K562 (cell line): ENCODE data around the gene COX6A1. TPM values are rescaled to one million over a fixed set of nuclear protein-coding genes. Genes with fewer than 3 reads are reported as not detected.

Experiments
- ATAC-seq: fragments of 200-7000 bp; cut with Tn5 transposase; 3 replicates; pipeline ENCODE4 v1.9.1; 2020; ENCODE audit warnings: moderate library complexity
- BruUV-seq: library from RNA; stranded (reverse); fragments of 400-500 nt; replicated peaks from 2 replicates; lab custom pipeline; 2021; lab: Mats Ljungman, UMichigan
- CTCF ChIA-PET: fragments of 300-600 bp; formaldehyde crosslinking; extraction: SDS; loops from one replicate; lab custom pipeline; 2021; ENCODE audit warnings: low intra/inter-chr PET ratio; lab: Yijun Ruan, JAX
- POLR2A ChIA-PET: fragments of 300-600, 350-650 bp; sonication (Branson Sonifier 250); formaldehyde crosslinking; extraction: SDS; loops from one replicate; lab custom pipeline; 2021; ENCODE audit warnings: antibody characterized with exemption, inconsistent platforms; lab: Yijun Ruan, JAX
- DNase-seq, 4 experiments: peaks; one replicate each; pipeline versions ENCODE4 v3.0.0 to v3.0.0-alpha.2; 2011 to 2018; ENCODE audit warnings: low spot score in 3 of 4, mixed read lengths in 3 of 4; ENCODE audit errors: extremely low read depth in 1 of 4
- FAIRE-seq: peaks from 2 replicates; lab custom pipeline; 2011; peaks lifted over from hg19 to GRCh38; lab: Jason Lieb, UNC
- H2AFZ ChIP-seq: 2 replicates; pipeline ENCODE4 v1.6.0; 2011; ENCODE audit warnings: low read depth, low read length, control low read depth, inconsistent platforms
- H3K27ac ChIP-seq: fragments of 200-600 bp; 3 replicates; pipeline ENCODE4 v1.8.0; 2011; ENCODE audit warnings: low read depth, mild to moderate bottlenecking, control low read depth, inconsistent platforms, low read length, moderate library complexity, mixed read lengths; ENCODE audit errors: extremely low read depth
- H3K27me3 ChIP-seq, 2 experiments: fragments of 300-600 bp in 1 of 2; 2 replicates in 1 of 2; 3 replicates in 1 of 2; pipeline versions ENCODE4 v1.6.0 to v1.8.0; 2011; ENCODE audit warnings: inconsistent platforms in 2 of 2, low read length in 2 of 2, mild to moderate bottlenecking in 1 of 2, mixed read lengths in 1 of 2, moderate library complexity in 1 of 2; ENCODE audit not compliant: control insufficient read depth in 2 of 2, insufficient read depth in 2 of 2
- H3K36me3 ChIP-seq: fragments of 300-600 bp; 3 replicates; pipeline ENCODE4 v1.8.0; 2011; ENCODE audit warnings: mild to moderate bottlenecking, low read length, inconsistent platforms; ENCODE audit not compliant: control insufficient read depth, insufficient read depth
- H3K4me1 ChIP-seq, 2 experiments: fragments of 200-600 bp in 1 of 2; replicated peaks in 1 of 2; 2 replicates in 1 of 2; 3 replicates in 1 of 2; pipeline versions ENCODE4 v1.5.1 to v1.8.0; 2011; ENCODE audit warnings: inconsistent platforms in 2 of 2, low read length in 2 of 2, mild to moderate bottlenecking in 1 of 2, mixed read lengths in 1 of 2, moderate library complexity in 1 of 2; ENCODE audit not compliant: control insufficient read depth in 2 of 2, insufficient read depth in 2 of 2
- H3K4me2 ChIP-seq: 2 replicates; pipeline ENCODE4 v1.6.1; 2011; ENCODE audit warnings: low read length, control low read depth, inconsistent platforms, mixed read lengths; ENCODE audit not compliant: insufficient read depth
- H3K4me3 ChIP-seq: fragments of 200-600 bp; sonication (generic), shearing (Covaris generic); 2 replicates; pipeline ENCODE4 v1.5.1; 2016; ENCODE audit warnings: control low read depth, inconsistent platforms
- H3K79me2 ChIP-seq: fragments of 200-600 bp; 3 replicates; pipeline ENCODE4 v1.8.0; 2011; ENCODE audit warnings: low read length, inconsistent platforms; ENCODE audit not compliant: control insufficient read depth, insufficient read depth
- H3K9ac ChIP-seq, 2 experiments: 2 replicates each; pipeline versions ENCODE4 v1.6.0 to v1.6.1; 2011; ENCODE audit warnings: low read depth in 2 of 2, low read length in 2 of 2, control low read depth in 1 of 2, inconsistent platforms in 1 of 2, mild to moderate bottlenecking in 1 of 2, mixed read lengths in 1 of 2; ENCODE audit not compliant: insufficient read depth in 1 of 2
- H3K9me1 ChIP-seq: one replicate; pipeline ENCODE4 v1.6.0; 2011; ENCODE audit warnings: inconsistent platforms, mild to moderate bottlenecking, low read length, moderate library complexity; ENCODE audit not compliant: control insufficient read depth, insufficient read depth
- H3K9me3 ChIP-seq: replicated peaks from 2 replicates; pipeline ENCODE4 v1.5.1; 2011; ENCODE audit warnings: low read depth, low read length, inconsistent platforms; ENCODE audit not compliant: control insufficient read depth, insufficient read depth
- H4K20me1 ChIP-seq: replicated peaks from 2 replicates; pipeline ENCODE4 v1.6.1; 2011; ENCODE audit warnings: low read length, inconsistent platforms, mixed read lengths; ENCODE audit not compliant: control insufficient read depth, insufficient read depth
- ELF2 ChIP-seq: fragments of 250-450 bp; sonication (Bioruptor Pico); IDR thresholded peaks from 2 replicates; pipeline ENCODE4 v1.5.0; 2021; ENCODE audit warnings: mild to moderate bottlenecking
- L3MBTL2 ChIP-seq: fragments of 450-650 bp; IDR thresholded peaks from 2 replicates; pipeline ENCODE4 v1.6.1; 2016; ENCODE audit warnings: mild to moderate bottlenecking, moderate library complexity
- MYNN ChIP-seq, 2 experiments: sonication (generic); formaldehyde crosslinking in 1 of 2; IDR thresholded peaks; 2 replicates each; pipeline versions ENCODE4 v1.5.0 to v1.6.1; 2016 to 2020; ENCODE audit warnings: antibody characterized with exemption in 1 of 2, missing genetic modification reagents in 1 of 2
- SREBF1 ChIP-seq: fragments of 150-350 bp; IDR thresholded peaks from 2 replicates; pipeline ENCODE4 v1.6.1; 2014; ENCODE audit warnings: antibody characterized with exemption, low read depth, low read length, borderline replicate concordance
- THRAP3 ChIP-seq: fragments of 450-650 bp; IDR thresholded peaks from 2 replicates; pipeline ENCODE4 v1.6.1; 2016; ENCODE audit warnings: mild to moderate bottlenecking, inconsistent platforms, borderline replicate concordance
- ZBTB40 ChIP-seq, 2 experiments: fragments of 450-650 bp in 1 of 2; sonication (generic) in 1 of 2; formaldehyde crosslinking in 1 of 2; IDR thresholded peaks; 2 replicates each; pipeline versions ENCODE4 v1.7.1 to v1.9.0; 2016 to 2022; ENCODE audit warnings: inconsistent platforms in 1 of 2, mild to moderate bottlenecking in 1 of 2, missing genetic modification reagents in 1 of 2
- ZNF444 ChIP-seq: fragments of 250-450 bp; sonication (Bioruptor Pico); IDR thresholded peaks from 2 replicates; pipeline ENCODE4 v1.4.0; 2020; ENCODE audit warnings: mild to moderate bottlenecking, moderate library complexity
- WGBS: fragments of 100-300 bp; shearing (Covaris generic); methylation state at CpG from one replicate; pipeline ENCODE4 v1.1.6; 2016; ENCODE audit warnings: low coverage, mixed read lengths; ENCODE audit not compliant: insufficient coverage; ENCODE audit errors: missing lambda C conversion rate; 5-methylcytosine and 5-hydroxymethylcytosine counted together
- in situ Hi-C: fragments of 300-500 bp; cut with MboI; formaldehyde crosslinking; loops from 4 replicates; pipeline ENCODE4 v1.15.0; 2018; ENCODE audit warnings: inconsistent platforms, mixed read lengths
- intact Hi-C: fragments of 100-400 bp; cut with micrococcal nuclease; formaldehyde crosslinking; loops from 2 replicates; pipeline ENCODE4 v1.14.2; 2022
- polyA plus RNA-seq, 8 experiments: library from polyadenylated mRNA; depleted of rRNA in 4 of 8; stranded (reverse) in 5 of 8; unstranded in 3 of 8; fragments of >200 nt; fragmentation: Nextera tagmentation in 2 of 8; fragmentation: Illumina TruSeq in 1 of 8; extraction: Ambion mirVana in 2 of 8; extraction: Trizol in 1 of 8; gene quantifications; 2 replicates each; pipeline versions ENCODE4 v1.2.1 to v1.2.3, GENCODE V29; 2011 to 2014; ENCODE audit warnings: inconsistent platforms in 1 of 8, missing spikeins in 1 of 8
- total RNA-seq, 7 experiments: library from RNA; depleted of rRNA in 6 of 7; stranded (reverse); fragments of >200 nt in 6 of 7; fragmentation: Illumina TruSeq in 2 of 7; extraction: Trizol in 2 of 7; gene quantifications; 2 replicates each; pipeline versions ENCODE4 v1.2.1 to v1.2.3, GENCODE V29; 2011 to 2021; ENCODE audit warnings: low replicate concordance in 1 of 7

COX6A1 gene
- total and polyA plus RNA-seq, 9 of the 15 experiments (the other 6 are each of a cell fraction or from before 2014, with no cell fraction given), result 414 to 4,142 (median 931) TPM

GRCh38 chr12:120403869-120404268, 34.0 kb upstream of the COX6A1 start (continued):
- TF ChIP-seq ZNF444, result no peak

- POLR2A ChIA-PET, result interaction anchor here (0.6 to 1.3 kb wide), 3 partner anchors 10 to 112 kb away, joined by 3 to 6 read pairs (median 4); partner anchors contain the start of gene RNU4-2
- no peaks in the 10 kb centered on the region for H3K79me2 ChIP-seq
- ATAC-seq (peak; percentile 47; the same call in 1 of the 3 replicates), FAIRE-seq (no peak), DNase-seq (peak in 1 of 4 experiments; percentile 14)
- no peak overlapping the region for H3K4me3 ChIP-seq
- WGBS, result 0% methylated on average over 1 of the region's 1 CpG
- H3K4me1 ChIP-seq, result no peaks in the 10 kb centered on the region; a peak in 1 of 5 replicates
- H3K9me1 ChIP-seq, result no peaks in the 10 kb centered on the region
- intact Hi-C loops (no loop called here), in situ Hi-C loops (no loop called here)
- H3K27me3 ChIP-seq, result peaks cover 0 to 13% of the 10 kb centered on the region in 2 experiments; a peak in 3 of 5 replicates
- H3K27ac ChIP-seq, result no peak overlapping the region
- H3K36me3 ChIP-seq, result no peaks in the 10 kb centered on the region
- no peaks in the 10 kb centered on the region; the same call in 1 of the 2 replicates for H3K9me3 ChIP-seq
- H2AFZ ChIP-seq, result no peak overlapping the region
- no peaks in the 10 kb centered on the region for H4K20me1 ChIP-seq
- no peak overlapping the region for H3K4me2 ChIP-seq
- CTCF ChIA-PET, result no interaction called here
- no TSS peak for BruUV-seq
- no peak overlapping the region for H3K9ac ChIP-seq
- TF ChIP-seq MYNN (IDR thresholded peaks at IDR 0.05) (no peak), MYNN (CRISPR knock-in tag; IDR thresholded peaks at IDR 0.05) (no peak), SREBF1 (no peak), ZBTB40 (IDR thresholded peaks at IDR 0.05) (no peak), ZBTB40 (CRISPR knock-in tag; IDR thresholded peaks at IDR 0.05) (no peak), ELF2 (CRISPR knock-in tag) (no peak), L3MBTL2 (no peak), THRAP3 (no peak)
These were observed 33.6 kb upstream of the COX6A1 start for GRCh38 chr12:120404271-120404670.
